ENCODE measurements around the gene PLXNA4.

The PLXNA4 gene

GRCh38 chr7:132490474-132490873, 85.8 kb downstream of the PLXNA4 start:
- Histone ChIP-seq H3K4me3 (ENCODE audit: low read depth, low read length) (no peak overlapping the region), H3K79me2 (ENCODE audit: control insufficient read depth, insufficient read depth, low read length, unreplicated experiment) (no peaks in the 10 kb centered on the region), H3K4me1 (ENCODE audit: control insufficient read depth, insufficient read depth, low read length, unreplicated experiment) (no peaks in the 10 kb centered on the region), H3K27ac (ENCODE audit: low read depth, low read length) (no peak overlapping the region), H2AFZ (ENCODE audit: low read length, unreplicated experiment) (no peak overlapping the region), H3K36me3 (ENCODE audit: insufficient read depth, low read length) (no peaks in the 10 kb centered on the region), H3K27me3 (ENCODE audit: insufficient read depth, low read length) (0 out of 2 replicates have a peak, but pooled peaks cover 9% of the 10 kb centered on the region)

GRCh38 chr7:132489776-132490237, 86.5 kb downstream of the PLXNA4 start:
- Histone ChIP-seq H3K79me2 (ENCODE audit: control insufficient read depth, insufficient read depth, low read length, unreplicated experiment) (no peaks in the 10 kb centered on the region), H3K36me3 (ENCODE audit: insufficient read depth, low read length) (no peaks in the 10 kb centered on the region), H3K4me3 (ENCODE audit: low read depth, low read length) (no peak overlapping the region), H2AFZ (ENCODE audit: low read length, unreplicated experiment) (no peak overlapping the region), H3K4me1 (ENCODE audit: control insufficient read depth, insufficient read depth, low read length, unreplicated experiment) (no peaks in the 10 kb centered on the region), H3K27ac (ENCODE audit: low read depth, low read length) (no peak overlapping the region), H3K27me3 (ENCODE audit: insufficient read depth, low read length) (peaks cover 14% of the 10 kb centered on the region)

- Histone ChIP-seq H3K27ac (ENCODE audit: low read depth, low read length) (no peak overlapping the region), H2AFZ (ENCODE audit: low read length, unreplicated experiment) (no peak overlapping the region), H3K36me3 (ENCODE audit: insufficient read depth, low read length) (no peaks in the 10 kb centered on the region), H3K27me3 (ENCODE audit: insufficient read depth, low read length) (peaks cover 17% of the 10 kb centered on the region), H3K79me2 (ENCODE audit: control insufficient read depth, insufficient read depth, low read length, unreplicated experiment) (no peaks in the 10 kb centered on the region), H3K4me3 (ENCODE audit: low read depth, low read length) (no peak overlapping the region), H3K4me1 (ENCODE audit: control insufficient read depth, insufficient read depth, low read length, unreplicated experiment) (no peaks in the 10 kb centered on the region)
Observed at GRCh38 chr7:132488634-132489302, 87.5 kb downstream of the PLXNA4 start.

GRCh38 chr7:132486274-132486610, 90.0 kb downstream of the PLXNA4 start:
- Histone ChIP-seq H3K36me3 (ENCODE audit: insufficient read depth, low read length) (no peaks in the 10 kb centered on the region), H3K4me3 (ENCODE audit: low read depth, low read length) (no peak overlapping the region), H2AFZ (ENCODE audit: low read length, unreplicated experiment) (no peak overlapping the region), H3K27ac (ENCODE audit: low read depth, low read length) (no peak overlapping the region), H3K4me1 (ENCODE audit: control insufficient read depth, insufficient read depth, low read length, unreplicated experiment) (no peaks in the 10 kb centered on the region), H3K79me2 (ENCODE audit: control insufficient read depth, insufficient read depth, low read length, unreplicated experiment) (no peaks in the 10 kb centered on the region), H3K27me3 (ENCODE audit: insufficient read depth, low read length) (peaks cover 23% of the 10 kb centered on the region)

DNA sequence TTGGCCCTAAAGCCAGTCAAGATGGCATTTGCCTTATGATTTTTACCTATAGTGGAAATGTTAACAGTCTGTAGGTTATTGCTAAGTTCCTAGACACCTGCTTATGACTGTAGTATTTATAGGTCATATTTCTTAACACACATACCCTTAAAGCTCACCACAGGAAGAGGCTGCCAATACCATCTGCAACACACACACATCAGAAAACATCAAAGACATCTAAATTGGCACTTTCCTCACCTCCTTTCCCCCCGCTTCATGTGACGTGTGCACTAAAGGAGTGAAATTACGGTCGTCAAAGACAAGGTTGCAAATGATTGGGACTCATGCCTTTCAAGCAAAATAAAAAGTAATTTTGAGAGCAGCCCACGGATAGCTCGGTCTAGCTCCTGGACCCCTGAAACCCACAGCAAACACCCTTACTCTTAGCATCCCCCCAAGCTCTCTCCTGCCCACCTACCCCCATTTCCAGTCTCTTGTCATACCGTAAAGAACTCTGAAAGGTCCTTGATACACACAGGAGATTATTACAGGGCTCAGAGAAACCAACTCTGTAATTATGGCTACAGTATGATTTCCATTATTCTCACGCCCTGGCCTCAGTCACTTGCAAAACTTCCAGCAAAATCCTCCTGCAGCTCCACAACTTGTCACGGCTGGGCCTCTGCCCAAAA, 90.5 kb downstream of the PLXNA4 start:
- no peak overlapping the region for H2AFZ ChIP-seq (ENCODE audit: low read length, unreplicated experiment)
- H3K4me3 ChIP-seq (ENCODE audit: low read depth, low read length), result no peak overlapping the region
- peaks cover 23% of the 10 kb centered on the region for H3K27me3 ChIP-seq (ENCODE audit: insufficient read depth, low read length)
- no peaks in the 10 kb centered on the region for H3K36me3 ChIP-seq (ENCODE audit: insufficient read depth, low read length)
- H3K27ac ChIP-seq (ENCODE audit: low read depth, low read length), result no peak overlapping the region
- H3K4me1 ChIP-seq (ENCODE audit: control insufficient read depth, insufficient read depth, low read length, unreplicated experiment), result no peaks in the 10 kb centered on the region
- H3K79me2 ChIP-seq (ENCODE audit: control insufficient read depth, insufficient read depth, low read length, unreplicated experiment), result no peaks in the 10 kb centered on the region

DNA sequence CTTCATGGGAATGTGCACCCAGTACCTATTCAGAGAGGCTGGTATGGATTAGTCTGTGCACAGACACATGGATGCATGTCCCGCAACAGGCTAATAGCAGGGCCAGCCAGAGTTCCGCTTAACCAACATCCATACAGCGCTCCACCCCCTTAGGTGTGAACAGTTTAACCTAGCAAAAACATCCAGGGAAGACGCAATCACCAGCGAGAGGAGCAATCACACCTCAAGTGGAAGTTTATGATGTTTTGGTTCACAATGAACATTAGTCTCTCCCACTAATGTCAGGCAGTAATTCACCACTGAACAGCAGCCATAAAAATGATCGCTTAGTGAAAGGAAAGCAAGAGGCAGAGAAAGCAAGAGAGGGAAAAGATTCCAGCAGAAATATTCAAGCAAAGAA, 91.1 kb downstream of the PLXNA4 start:
- no peaks in the 10 kb centered on the region for H3K36me3 ChIP-seq (ENCODE audit: insufficient read depth, low read length)
- no peak overlapping the region for H2AFZ ChIP-seq (ENCODE audit: low read length, unreplicated experiment)
- no peak overlapping the region for H3K27ac ChIP-seq (ENCODE audit: low read depth, low read length)
- H3K4me1 ChIP-seq (ENCODE audit: control insufficient read depth, insufficient read depth, low read length, unreplicated experiment), result no peaks in the 10 kb centered on the region
- no peak overlapping the region for H3K4me3 ChIP-seq (ENCODE audit: low read depth, low read length)
- H3K79me2 ChIP-seq (ENCODE audit: control insufficient read depth, insufficient read depth, low read length, unreplicated experiment), result no peaks in the 10 kb centered on the region
- H3K27me3 ChIP-seq (ENCODE audit: insufficient read depth, low read length), result peaks cover 23% of the 10 kb centered on the region

GRCh38 chr7:132482866-132483265, 93.4 kb downstream of the PLXNA4 start:
- no peaks in the 10 kb centered on the region for H3K4me1 ChIP-seq (ENCODE audit: control insufficient read depth, insufficient read depth, low read length, unreplicated experiment)
- H2AFZ ChIP-seq (ENCODE audit: low read length, unreplicated experiment), result no peak overlapping the region
- no peaks in the 10 kb centered on the region for H3K36me3 ChIP-seq (ENCODE audit: insufficient read depth, low read length)
- no peak overlapping the region for H3K27ac ChIP-seq (ENCODE audit: low read depth, low read length)
- H3K4me3 ChIP-seq (ENCODE audit: low read depth, low read length), result no peak overlapping the region
- H3K79me2 ChIP-seq (ENCODE audit: control insufficient read depth, insufficient read depth, low read length, unreplicated experiment), result no peaks in the 10 kb centered on the region
- peaks cover 23% of the 10 kb centered on the region for H3K27me3 ChIP-seq (ENCODE audit: insufficient read depth, low read length)

DNA sequence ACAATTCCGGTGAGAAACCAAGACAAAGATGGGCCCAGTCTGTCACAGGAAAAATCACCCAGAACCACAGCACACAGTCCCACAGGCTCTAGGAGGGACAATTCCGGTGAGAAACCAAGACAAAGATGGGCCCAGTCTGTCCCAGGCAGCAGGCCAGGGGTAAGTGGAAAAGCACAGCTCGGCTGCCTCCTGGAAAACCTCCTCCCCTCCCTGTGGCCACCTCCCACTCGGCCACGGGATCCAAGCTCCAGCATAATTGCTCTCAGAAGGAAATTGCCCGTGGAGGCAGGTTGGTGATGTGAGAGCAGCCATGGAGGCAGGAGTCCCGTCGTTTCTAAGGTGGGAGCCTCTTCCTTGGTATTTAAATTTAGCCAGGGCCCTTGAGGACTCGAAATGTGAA, 95.7 kb downstream of the PLXNA4 start:
- H3K4me3 ChIP-seq (ENCODE audit: low read depth, low read length), result no peak overlapping the region

DNA sequence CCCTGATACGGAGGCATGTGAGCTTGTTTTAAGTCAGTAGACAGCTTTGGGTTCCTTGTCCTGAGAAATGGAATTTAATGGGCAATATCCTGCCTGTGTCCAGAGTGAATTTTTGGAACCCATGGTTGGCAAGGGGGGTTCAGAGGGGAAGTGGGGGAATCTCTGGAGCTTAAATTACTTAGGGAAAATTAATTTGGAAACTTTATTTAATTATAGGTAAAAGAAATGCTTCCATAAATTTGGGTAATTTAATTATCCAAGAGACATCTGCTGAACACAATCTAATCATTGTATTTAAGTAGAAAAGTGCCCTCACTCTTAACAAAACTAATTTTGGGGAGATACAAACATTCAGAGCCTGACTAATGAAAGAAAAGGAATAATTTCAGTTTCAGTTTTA, 99.7 kb downstream of the PLXNA4 start:
- H3K36me3 ChIP-seq (ENCODE audit: insufficient read depth, low read length), result no peaks in the 10 kb centered on the region
- H3K79me2 ChIP-seq (ENCODE audit: control insufficient read depth, insufficient read depth, low read length, unreplicated experiment), result no peaks in the 10 kb centered on the region
- H3K27me3 ChIP-seq (ENCODE audit: insufficient read depth, low read length), result peaks cover 28% of the 10 kb centered on the region; the same call in 1 of the 2 replicates
- no peak overlapping the region for H3K27ac ChIP-seq (ENCODE audit: low read depth, low read length)
- no peaks in the 10 kb centered on the region for H3K4me1 ChIP-seq (ENCODE audit: control insufficient read depth, insufficient read depth, low read length, unreplicated experiment)
- H3K4me3 ChIP-seq (ENCODE audit: low read depth, low read length), result no peak overlapping the region
- no peak overlapping the region for H2AFZ ChIP-seq (ENCODE audit: low read length, unreplicated experiment)

More for the DNA sequence above, 95.7 kb downstream of the PLXNA4 start:
- Histone ChIP-seq H3K27ac (ENCODE audit: low read depth, low read length) (no peak overlapping the region), H2AFZ (ENCODE audit: low read length, unreplicated experiment) (no peak overlapping the region), H3K4me1 (ENCODE audit: control insufficient read depth, insufficient read depth, low read length, unreplicated experiment) (no peaks in the 10 kb centered on the region), H3K79me2 (ENCODE audit: control insufficient read depth, insufficient read depth, low read length, unreplicated experiment) (no peaks in the 10 kb centered on the region), H3K27me3 (ENCODE audit: insufficient read depth, low read length) (peaks cover 25% of the 10 kb centered on the region), H3K36me3 (ENCODE audit: insufficient read depth, low read length) (no peaks in the 10 kb centered on the region)

- Histone ChIP-seq H3K27me3 (ENCODE audit: insufficient read depth, low read length) (peaks cover 28% of the 10 kb centered on the region; the same call in 1 of the 2 replicates), H3K27ac (ENCODE audit: low read depth, low read length) (no peak overlapping the region), H3K4me1 (ENCODE audit: control insufficient read depth, insufficient read depth, low read length, unreplicated experiment) (no peaks in the 10 kb centered on the region), H3K79me2 (ENCODE audit: control insufficient read depth, insufficient read depth, low read length, unreplicated experiment) (no peaks in the 10 kb centered on the region), H2AFZ (ENCODE audit: low read length, unreplicated experiment) (no peak overlapping the region), H3K4me3 (ENCODE audit: low read depth, low read length) (no peak overlapping the region), H3K36me3 (ENCODE audit: insufficient read depth, low read length) (no peaks in the 10 kb centered on the region)
Observed at GRCh38 chr7:132475669-132476116, 100.6 kb downstream of the PLXNA4 start.
